Esophagus squamous epithelium (tissue), 4 donors: Measurements from ENCODE around the gene PLEKHA3.

Experiments
- POLR2A ChIP-seq, 4 donors: fragments of 450-650 bp; IDR thresholded peaks; one replicate each; pipeline ENCODE4 v1.6.1; 2017; ENCODE audit warnings: antibody characterized with exemption in 4 of 4, mild to moderate bottlenecking in 4 of 4, moderate library complexity in 3 of 4
- TF ChIP-seq, protein P1 (sequence below), 6 experiments: fragments of 450-650 bp in 4 of 6; fragments of 200-600 bp in 2 of 6; sonication (generic) in 2 of 6; IDR thresholded peaks; one replicate each; pipeline ENCODE4 v1.5.1; 2016 to 2019; ENCODE audit warnings: antibody characterized with exemption in 6 of 6, mild to moderate bottlenecking in 4 of 6, moderate library complexity in 4 of 6

DNA sequence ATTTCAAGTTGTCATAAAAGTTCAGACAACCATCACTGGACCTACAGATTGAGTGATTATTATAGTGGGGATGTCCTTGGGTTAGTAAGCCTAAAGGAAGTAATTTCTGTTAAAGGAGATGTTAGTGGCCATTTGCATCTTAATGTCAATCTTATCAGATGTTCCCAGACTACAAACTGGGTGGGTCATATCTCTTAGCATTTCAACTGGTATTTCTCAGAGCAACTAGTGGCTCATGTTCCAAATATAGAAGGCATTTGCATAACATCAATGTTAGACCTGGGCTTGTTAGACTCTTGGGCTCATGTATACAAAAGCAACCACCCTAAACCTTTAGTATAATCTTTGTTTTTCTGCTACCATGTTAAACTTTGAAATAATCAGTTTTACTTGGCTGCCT lies 17.9 kb downstream of the PLEKHA3 start:
- TF ChIP-seq, protein P1, sequence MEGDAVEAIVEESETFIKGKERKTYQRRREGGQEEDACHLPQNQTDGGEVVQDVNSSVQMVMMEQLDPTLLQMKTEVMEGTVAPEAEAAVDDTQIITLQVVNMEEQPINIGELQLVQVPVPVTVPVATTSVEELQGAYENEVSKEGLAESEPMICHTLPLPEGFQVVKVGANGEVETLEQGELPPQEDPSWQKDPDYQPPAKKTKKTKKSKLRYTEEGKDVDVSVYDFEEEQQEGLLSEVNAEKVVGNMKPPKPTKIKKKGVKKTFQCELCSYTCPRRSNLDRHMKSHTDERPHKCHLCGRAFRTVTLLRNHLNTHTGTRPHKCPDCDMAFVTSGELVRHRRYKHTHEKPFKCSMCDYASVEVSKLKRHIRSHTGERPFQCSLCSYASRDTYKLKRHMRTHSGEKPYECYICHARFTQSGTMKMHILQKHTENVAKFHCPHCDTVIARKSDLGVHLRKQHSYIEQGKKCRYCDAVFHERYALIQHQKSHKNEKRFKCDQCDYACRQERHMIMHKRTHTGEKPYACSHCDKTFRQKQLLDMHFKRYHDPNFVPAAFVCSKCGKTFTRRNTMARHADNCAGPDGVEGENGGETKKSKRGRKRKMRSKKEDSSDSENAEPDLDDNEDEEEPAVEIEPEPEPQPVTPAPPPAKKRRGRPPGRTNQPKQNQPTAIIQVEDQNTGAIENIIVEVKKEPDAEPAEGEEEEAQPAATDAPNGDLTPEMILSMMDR (IDR thresholded peaks at IDR 0.05) = no peak
- TF ChIP-seq POLR2A (IDR thresholded peaks at IDR 0.05) = no peak
